A673 (cell line): Measurements from ENCODE around the gene DOCK8.

Source experiments
- CTCF ChIP-seq: fragments of 300-800, 200-600 bp; sonication (generic); conservative IDR thresholded peaks from 2 replicates; pipeline ENCODE4 v1.5.1; 2017; ENCODE audit warnings: low read depth, mild to moderate bottlenecking, antibody characterized with exemption, low read length, moderate library complexity, mixed read lengths
- EZH2 ChIP-seq: fragments of 200-600 bp; sonication (generic); IDR thresholded peaks from 2 replicates; pipeline ENCODE4 v1.6.1; 2017; ENCODE audit warnings: borderline replicate concordance, low read depth, mild to moderate bottlenecking, mixed read lengths, antibody characterized with exemption, low read length; ENCODE audit not compliant: poor library complexity, severe bottlenecking

GRCh38 chr9:211036-211435 is 3.6 kb upstream of the DOCK8 start:
- TF ChIP-seq CTCF, result no peak
- TF ChIP-seq EZH2, result no peak
